GM04504 (cell line): Measurements from ENCODE around the gene MORN2.
A peak's percentile ranks its signal among the peaks of the same experiment; 100 is the strongest.

Experiments
- DNase-seq: peaks from one replicate; pipeline ENCODE4 v3.0.0-alpha.2; 2012; ENCODE audit warnings: low read depth

Gene MORN2

GRCh38 chr2:38875576-38876367 lies at the start of gene MORN2, which contains the start of gene DHX57:
Gene MORN2 (plus strand): TSS chr2:38875976.
Gene DHX57 (minus strand): TSS chr2:38875934. CDS start chr2:38868405, 7,529 bp downstream.
- peak; percentile 56 for DNase-seq

- DNase-seq = peak; percentile 35
Observed at GRCh38 chr2:38827539-38828145, 48.1 kb upstream of the MORN2 start.

GRCh38 chr2:38828460-38828859 lies 47.3 kb upstream of the MORN2 start:
- DNase-seq = no peak

- DNase-seq = peak; percentile 2
Observed at GRCh38 chr2:38829971-38830370, 45.8 kb upstream of the MORN2 start.

- no peak for DNase-seq
Observed at GRCh38 chr2:38830526-38831159, 45.1 kb upstream of the MORN2 start.

GRCh38 chr2:38835015-38835601 lies 40.7 kb upstream of the MORN2 start:
- no peak for DNase-seq

- DNase-seq = no peak
Observed at GRCh38 chr2:38835990-38836389, 39.8 kb upstream of the MORN2 start.

- DNase-seq = no peak
Observed at GRCh38 chr2:38836791-38837190, 39.0 kb upstream of the MORN2 start.

- DNase-seq = no peak
Observed at GRCh38 chr2:38850045-38850444, 25.7 kb upstream of the MORN2 start.

GRCh38 chr2:38856165-38856564 lies 19.6 kb upstream of the MORN2 start:
- no peak for DNase-seq

- DNase-seq = no peak
Observed at GRCh38 chr2:38862476-38862875, 13.3 kb upstream of the MORN2 start.

- DNase-seq = no peak
Observed at GRCh38 chr2:38863061-38863695, 12.6 kb upstream of the MORN2 start.

GRCh38 chr2:38866773-38867443 lies 8.9 kb upstream of the MORN2 start:
- DNase-seq = no peak

- DNase-seq = no peak
Observed at GRCh38 chr2:38871432-38871831, 4.3 kb upstream of the MORN2 start.

GRCh38 chr2:38873763-38874162 lies 2.0 kb upstream of the MORN2 start:
- DNase-seq = no peak

- DNase-seq = no peak
Observed at GRCh38 chr2:38875227-38875575, 575 bp upstream of the MORN2 start.

GRCh38 chr2:38876407-38876806 lies 631 bp downstream of the MORN2 start:
- no peak for DNase-seq

GRCh38 chr2:38886063-38886462 lies 10.3 kb downstream of the MORN2 start:
- no peak for DNase-seq

- DNase-seq = no peak
Observed at GRCh38 chr2:38887347-38887746, 11.6 kb downstream of the MORN2 start.

GRCh38 chr2:38887902-38888554 lies 12.3 kb downstream of the MORN2 start:
- no peak for DNase-seq

- DNase-seq = no peak
Observed at GRCh38 chr2:38889045-38889444, 13.3 kb downstream of the MORN2 start.
